A549 treated with AZD2906 at 1 μM for 4 hours (cell line): ENCODE data around the gene PRAMEF26. TPM values are rescaled to one million over a fixed set of nuclear protein-coding genes. Genes with fewer than 3 reads are reported as not detected.

ENCODE experiments used
- total RNA-seq: library from RNA; stranded (reverse); fragments of 200-300 nt; extraction: Qiagen RNA extraction; gene quantifications from 5 replicates; pipeline ENCODE4 v1.2.3, GENCODE V29; 2022

The PRAMEF26 gene
- not detected in 5 replicates for total RNA-seq

GRCh38 chr1:13155909-13156308, at the start of gene PRAMEF26:
PRAMEF26 (minus strand) TSS chr1:13156009; CDS start chr1:13153095, 2,914 bp downstream.

GRCh38 chr1:13201309-13201708, 45.5 kb upstream of the PRAMEF26 start, which contains the start of gene PRAMEF13:
PRAMEF13 (minus strand) TSS chr1:13201409; CDS start chr1:13199589, 1,820 bp downstream.

GRCh38 chr1:13171548-13171947, 15.7 kb upstream of the PRAMEF26 start, which contains the start of gene PRAMEF9:
PRAMEF9 (plus strand) TSS chr1:13171848; CDS start chr1:13175281, 3,433 bp downstream.

GRCh38 chr1:13165531-13165930, 9.7 kb upstream of the PRAMEF26 start, which contains the start of gene HNRNPCL4:
HNRNPCL4 (minus strand) TSS chr1:13165631; CDS start chr1:13165467, 164 bp downstream.

GRCh38 chr1:13116754-13117153, 39.1 kb downstream of the PRAMEF26 start, which contains the start of gene HNRNPCL2:
HNRNPCL2 (minus strand) TSS chr1:13116854; CDS start chr1:13116400, 454 bp downstream.

Other genes starting within 250 kb of the PRAMEF26 start
- 0.06 TPM in 1 of 5 replicates, not detected in the others for gene PRAMEF7, start 239.4 kb downstream of the PRAMEF26 start, total RNA-seq
- not detected in 5 replicates for gene PRAMEF6, start 208.4 kb downstream of the PRAMEF26 start, total RNA-seq
- gene PRAMEF27, start 99.4 kb downstream of the PRAMEF26 start, total RNA-seq: not detected in 5 replicates
- gene HNRNPCL3, start 95.2 kb downstream of the PRAMEF26 start, total RNA-seq: not detected in 5 replicates
- not detected in 5 replicates for gene PRAMEF25, start 85.2 kb downstream of the PRAMEF26 start, total RNA-seq
- gene HNRNPCL2, start 39.2 kb downstream of the PRAMEF26 start, total RNA-seq: not detected in 5 replicates
- gene HNRNPCL4, start 9.6 kb upstream of the PRAMEF26 start, total RNA-seq: not detected in 5 replicates
- gene PRAMEF9, start 15.8 kb upstream of the PRAMEF26 start, total RNA-seq: not detected in 5 replicates
- 0.07 TPM in 1 of 5 replicates, not detected in the others for gene PRAMEF13, start 45.4 kb upstream of the PRAMEF26 start, total RNA-seq
- not detected in 5 replicates for gene PRAMEF18, start 70.1 kb upstream of the PRAMEF26 start, total RNA-seq
- not detected in 5 replicates for gene PRAMEF5, start 98.2 kb upstream of the PRAMEF26 start, total RNA-seq
- gene PRAMEF8, start 129.1 kb upstream of the PRAMEF26 start, total RNA-seq: not detected in 5 replicates
- not detected in 5 replicates for gene PRAMEF33, start 147.5 kb upstream of the PRAMEF26 start, total RNA-seq
- not detected in 5 replicates for gene PRAMEF15, start 159.6 kb upstream of the PRAMEF26 start, total RNA-seq
- not detected in 5 replicates for gene PRAMEF14, start 191.1 kb upstream of the PRAMEF26 start, total RNA-seq
- gene PRAMEF19, start 215.9 kb upstream of the PRAMEF26 start, total RNA-seq: not detected in 5 replicates
- gene PRAMEF17, start 233.6 kb upstream of the PRAMEF26 start, total RNA-seq: not detected in 5 replicates